ENCODE measurements around the gene TRAPPC12. TPM values are rescaled to one million over a fixed set of nuclear protein-coding genes. Genes with fewer than 3 reads are reported as not detected.

The TRAPPC12 gene
- total RNA-seq, 2 experiments from 2014 or later, result 49.8 to 64.0 TPM

- DNase-seq (no peak), ATAC-seq (ENCODE audit: poor library complexity) (no peak)
- H3K27me3 Mint-ChIP-seq, result no peaks in the 10 kb centered on the region
- H3K4me3 Mint-ChIP-seq, result no peak overlapping the region
- POLR2A ChIA-PET, result no interaction called here
- intact Hi-C loops (cut with DNase I, micrococcal nuclease), result no loop called here
- peaks cover 23% of the 10 kb centered on the region for H3K4me1 Mint-ChIP-seq (ENCODE audit: low read depth)
- Histone ChIP-seq H3K4me1 (ENCODE audit: insufficient read depth, low read length) (no peaks in the 10 kb centered on the region), H3K36me3 (ENCODE audit: insufficient read depth, low read length) (peaks cover 26% of the 10 kb centered on the region), H3K4me3 (ENCODE audit: low read length) (no peak overlapping the region), H3K9me3 (ENCODE audit: control insufficient read depth in 1 of 2, insufficient read depth in 1 of 2, low read length in 2 of 2) (no peaks in the 10 kb centered on the region), H3K27ac (ENCODE audit: low read depth in 1 of 2, low read length in 2 of 2) (no peak overlapping the region), H3K27me3 (ENCODE audit: control insufficient read depth in 1 of 2, insufficient read depth in 2 of 2, low read length in 2 of 2) (no peaks in the 10 kb centered on the region)
- CTCF ChIA-PET, result no interaction called here
- H3K36me3 Mint-ChIP-seq (ENCODE audit: low read depth), result peaks cover 65% of the 10 kb centered on the region
- no peaks in the 10 kb centered on the region for H3K9me3 Mint-ChIP-seq
- no peak for TF ChIP-seq CTCF (IDR thresholded peaks at IDR 0.05)
- no peak overlapping the region for H3K27ac Mint-ChIP-seq
Observed at GRCh38 chr2:3409627-3410170, 30.2 kb downstream of the TRAPPC12 start.

DNA sequence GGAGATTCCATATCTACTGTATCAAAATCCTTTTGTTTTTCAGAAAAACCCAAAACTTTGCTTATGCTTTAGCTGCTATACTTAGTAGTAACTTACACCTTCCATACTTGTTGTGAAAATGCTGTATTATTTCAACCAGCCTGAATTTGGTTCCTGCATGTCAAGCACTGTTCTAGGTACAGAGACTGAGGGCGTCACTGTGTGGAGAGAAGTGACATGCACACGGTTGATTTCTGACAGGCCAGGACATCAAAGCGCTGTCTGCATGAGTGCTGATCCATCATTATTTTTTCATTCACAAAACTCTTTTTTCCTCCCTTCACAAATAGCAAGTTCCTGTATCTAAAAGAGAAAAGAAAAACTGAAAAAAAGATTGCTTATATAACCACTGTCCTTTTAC, 31.6 kb downstream of the TRAPPC12 start:
- Mint-ChIP-seq H3K27me3 (no peaks in the 10 kb centered on the region), H3K36me3 (ENCODE audit: low read depth) (peaks cover 60% of the 10 kb centered on the region), H3K27ac (peak overlapping the region; percentile 26), H3K4me1 (ENCODE audit: low read depth) (peaks cover 17% of the 10 kb centered on the region), H3K9me3 (no peaks in the 10 kb centered on the region), H3K4me3 (no peak overlapping the region)
- POLR2A ChIA-PET, result no interaction called here
- CTCF ChIA-PET, result no interaction called here
- Histone ChIP-seq H3K4me3 (ENCODE audit: low read length) (no peak overlapping the region), H3K27ac (ENCODE audit: low read depth in 1 of 2, low read length in 2 of 2) (no peak overlapping the region), H3K27me3 (ENCODE audit: control insufficient read depth in 1 of 2, insufficient read depth in 2 of 2, low read length in 2 of 2) (no peaks in the 10 kb centered on the region), H3K4me1 (ENCODE audit: insufficient read depth, low read length) (no peaks in the 10 kb centered on the region), H3K36me3 (ENCODE audit: insufficient read depth, low read length) (peaks cover 15% of the 10 kb centered on the region), H3K9me3 (ENCODE audit: control insufficient read depth in 1 of 2, insufficient read depth in 1 of 2, low read length in 2 of 2) (no peaks in the 10 kb centered on the region)
- intact Hi-C loops (cut with DNase I, micrococcal nuclease), result no loop called here
- ATAC-seq (ENCODE audit: poor library complexity), result no peak
- TF ChIP-seq CTCF (IDR thresholded peaks at IDR 0.05), result no peak
- no peak for DNase-seq

DNA sequence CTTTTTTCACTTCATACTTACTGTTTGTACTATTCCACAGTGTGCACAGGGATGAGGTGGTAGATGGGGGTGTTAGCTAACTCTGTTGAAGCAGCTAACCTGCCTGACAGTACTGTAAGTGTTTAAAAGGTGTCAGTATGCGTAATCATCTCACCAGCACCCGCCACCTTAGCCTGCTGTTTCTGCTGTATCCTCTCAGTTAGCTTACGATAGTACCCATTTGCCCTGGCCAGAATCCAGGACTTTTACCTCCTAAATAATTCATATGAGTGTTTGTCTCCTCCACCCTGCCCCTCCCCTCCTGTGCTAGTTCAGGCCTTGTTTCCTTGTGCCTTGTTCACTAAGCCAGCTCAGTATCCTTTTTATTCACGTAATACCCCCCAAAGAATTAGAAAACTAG, 34.2 kb downstream of the TRAPPC12 start:
- Histone ChIP-seq H3K4me3 (ENCODE audit: low read length) (no peak overlapping the region), H3K27me3 (ENCODE audit: control insufficient read depth in 1 of 2, insufficient read depth in 2 of 2, low read length in 2 of 2) (no peaks in the 10 kb centered on the region), H3K36me3 (ENCODE audit: insufficient read depth, low read length) (peaks cover 25% of the 10 kb centered on the region), H3K9me3 (ENCODE audit: control insufficient read depth in 1 of 2, insufficient read depth in 1 of 2, low read length in 2 of 2) (no peaks in the 10 kb centered on the region), H3K4me1 (ENCODE audit: insufficient read depth, low read length) (no peaks in the 10 kb centered on the region), H3K27ac (ENCODE audit: low read depth in 1 of 2, low read length in 2 of 2) (no peak overlapping the region)
- ATAC-seq (ENCODE audit: poor library complexity) (no peak), DNase-seq (no peak)
- H3K4me1 Mint-ChIP-seq (ENCODE audit: low read depth), result peaks cover 15% of the 10 kb centered on the region
- ChIA-PET CTCF (no interaction called here), POLR2A (interaction anchor here (1.1 kb wide), 1 partner anchor 84 kb away, joined by 4 read pairs; no protein-coding TSS in a partner anchor)
- TF ChIP-seq CTCF (IDR thresholded peaks at IDR 0.05), result no peak
- H3K4me3 Mint-ChIP-seq, result no peak overlapping the region
- no peaks in the 10 kb centered on the region for H3K27me3 Mint-ChIP-seq
- intact Hi-C loops (cut with DNase I, micrococcal nuclease), result no loop called here
- H3K9me3 Mint-ChIP-seq, result no peaks in the 10 kb centered on the region
- H3K27ac Mint-ChIP-seq, result no peak overlapping the region
- peaks cover 59% of the 10 kb centered on the region for H3K36me3 Mint-ChIP-seq (ENCODE audit: low read depth)

Data from CD4-positive, alpha-beta T cell (primary cell).